OCI-LY1 (cell line): Measurements from ENCODE around the gene ECSIT.

Experiments
- H2AFZ ChIP-seq: fragments of 200-600 bp; sonication (generic), shearing (Covaris generic); 2 replicates; pipeline ENCODE4 v1.6.0; 2014; ENCODE audit warnings: antibody characterized with exemption, mild to moderate bottlenecking, low read length
- H3F3A ChIP-seq: fragments of 200-600 bp; sonication (generic), shearing (Covaris generic); 2 replicates; pipeline ENCODE4 v1.6.0; 2014; ENCODE audit warnings: mild to moderate bottlenecking, antibody characterized with exemption, low read length, moderate library complexity; ENCODE audit not compliant: insufficient read depth
- H3K27ac ChIP-seq: fragments of 200-600 bp; sonication (generic); 2 replicates; pipeline ENCODE4 v1.5.1; 2014; ENCODE audit warnings: low read length, mixed run types, mild to moderate bottlenecking, low read depth; ENCODE audit not compliant: poor library complexity, severe bottlenecking
- H3K27me3 ChIP-seq: fragments of 200-600 bp; sonication (generic); 2 replicates; pipeline ENCODE4 v1.6.0; 2014; ENCODE audit warnings: antibody characterized with exemption, mild to moderate bottlenecking, low read length, moderate library complexity; ENCODE audit not compliant: insufficient read depth
- H3K36me3 ChIP-seq: fragments of 200-600 bp; sonication (generic); 2 replicates; pipeline ENCODE4 v1.6.1; 2014; ENCODE audit warnings: mild to moderate bottlenecking, antibody characterized with exemption, low read length, moderate library complexity, mixed read lengths; ENCODE audit not compliant: insufficient read depth
- H3K4me1 ChIP-seq: fragments of 200-600 bp; sonication (generic); 2 replicates; pipeline ENCODE4 v1.5.1; 2014; ENCODE audit warnings: mild to moderate bottlenecking, low read length, moderate library complexity; ENCODE audit not compliant: insufficient read depth, severe bottlenecking
- H3K4me2 ChIP-seq: fragments of 200-600 bp; sonication (generic), shearing (Covaris generic); 2 replicates; pipeline ENCODE4 v1.6.1; 2014; ENCODE audit warnings: low read length
- H3K4me3 ChIP-seq: fragments of 200-600 bp; sonication (generic); 2 replicates; pipeline ENCODE4 v1.5.1; 2014; ENCODE audit warnings: low read length, low read depth, mild to moderate bottlenecking, mixed read lengths; ENCODE audit not compliant: poor library complexity, severe bottlenecking
- H3K79me2 ChIP-seq: fragments of 200-600 bp; shearing (Covaris generic); 2 replicates; pipeline ENCODE4 v1.6.1; 2016; ENCODE audit warnings: mixed run types, low read length, mixed read lengths; ENCODE audit not compliant: insufficient read depth
- H3K9ac ChIP-seq: fragments of 200-600 bp; sonication (generic), shearing (Covaris generic); 2 replicates; pipeline ENCODE4 v1.6.1; 2014; ENCODE audit warnings: mild to moderate bottlenecking, low read length, mixed read lengths
- H3K9me2 ChIP-seq: fragments of 200-600 bp; sonication (generic), shearing (Covaris generic); 2 replicates; pipeline ENCODE4 v1.6.1; 2014; ENCODE audit warnings: low read depth, mild to moderate bottlenecking, low read length, mixed read lengths
- H3K9me3 ChIP-seq: fragments of 200-600 bp; shearing (Covaris generic); 2 replicates; pipeline ENCODE4 v1.6.1; 2014; ENCODE audit warnings: low read length, mixed read lengths
- H4K20me1 ChIP-seq: fragments of 200-600 bp; sonication (generic), shearing (Covaris generic); 2 replicates; pipeline ENCODE4 v1.6.0; 2016; ENCODE audit warnings: mild to moderate bottlenecking, low read length; ENCODE audit not compliant: insufficient read depth
- CTCF ChIP-seq: fragments of 200-600 bp; sonication (generic), shearing (Covaris generic); IDR thresholded peaks from 2 replicates; pipeline ENCODE4 v1.5.1; 2017; ENCODE audit warnings: mild to moderate bottlenecking, antibody characterized with exemption, low read length, moderate library complexity, mixed read lengths
- EZH2 ChIP-seq: fragments of 200-600 bp; sonication (generic), shearing (Covaris generic); IDR thresholded peaks from 2 replicates; pipeline ENCODE4 v1.8.0; 2017; ENCODE audit warnings: borderline replicate concordance, mixed run types, mild to moderate bottlenecking, antibody characterized with exemption, low read length, moderate library complexity, mixed read lengths

ECSIT gene

DNA sequence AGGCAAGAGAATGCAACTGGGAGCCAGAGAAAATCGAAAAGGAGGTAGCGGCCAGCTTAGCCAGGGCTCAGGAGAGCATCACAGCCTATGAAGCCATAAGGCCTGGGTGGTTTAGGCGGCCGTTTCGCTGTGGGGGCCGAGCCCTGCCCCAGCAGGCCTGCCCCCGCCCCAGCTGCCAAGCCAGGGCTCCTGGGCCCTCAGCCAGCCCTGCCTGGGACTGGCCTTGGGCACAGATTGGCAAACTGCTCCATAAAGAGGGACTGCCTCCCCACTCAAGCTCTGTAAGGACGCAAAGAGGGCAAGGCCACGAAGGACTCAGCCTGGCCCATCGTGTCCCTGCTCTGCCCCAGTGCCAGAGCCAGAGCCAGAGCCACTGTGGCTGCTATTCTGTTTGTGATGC is 33.5 kb downstream of the ECSIT start:
- Histone ChIP-seq H3K27me3 (no peaks in the 10 kb centered on the region), H3K27ac (no peak overlapping the region), H4K20me1 (no peaks in the 10 kb centered on the region), H3K4me1 (no peaks in the 10 kb centered on the region), H2AFZ (no peak overlapping the region), H3K9me3 (no peaks in the 10 kb centered on the region), H3K79me2 (no peaks in the 10 kb centered on the region), H3K4me3 (no peak overlapping the region), H3K4me2 (no peak overlapping the region), H3F3A (no peaks in the 10 kb centered on the region), H3K9ac (no peak overlapping the region), H3K36me3 (peaks cover 14% of the 10 kb centered on the region), H3K9me2 (no peaks in the 10 kb centered on the region)
- TF ChIP-seq CTCF (no peak), EZH2 (no peak)

- H3K4me3 ChIP-seq: no peak overlapping the region
- no peak overlapping the region for H3K4me2 ChIP-seq
- H3K27ac ChIP-seq: no peak overlapping the region
- no peaks in the 10 kb centered on the region for H3F3A ChIP-seq
- H3K36me3 ChIP-seq: peaks cover 18% of the 10 kb centered on the region
- TF ChIP-seq EZH2: no peak
- TF ChIP-seq CTCF: no peak
- no peaks in the 10 kb centered on the region for H3K4me1 ChIP-seq
- no peak overlapping the region for H3K9ac ChIP-seq
- H2AFZ ChIP-seq: no peak overlapping the region
- H4K20me1 ChIP-seq: no peaks in the 10 kb centered on the region
- H3K9me3 ChIP-seq: no peaks in the 10 kb centered on the region
- no peaks in the 10 kb centered on the region for H3K79me2 ChIP-seq
- H3K27me3 ChIP-seq: no peaks in the 10 kb centered on the region
- H3K9me2 ChIP-seq: no peaks in the 10 kb centered on the region
Measured at GRCh38 chr19:11494634-11495285, 34.2 kb downstream of the ECSIT start.

DNA sequence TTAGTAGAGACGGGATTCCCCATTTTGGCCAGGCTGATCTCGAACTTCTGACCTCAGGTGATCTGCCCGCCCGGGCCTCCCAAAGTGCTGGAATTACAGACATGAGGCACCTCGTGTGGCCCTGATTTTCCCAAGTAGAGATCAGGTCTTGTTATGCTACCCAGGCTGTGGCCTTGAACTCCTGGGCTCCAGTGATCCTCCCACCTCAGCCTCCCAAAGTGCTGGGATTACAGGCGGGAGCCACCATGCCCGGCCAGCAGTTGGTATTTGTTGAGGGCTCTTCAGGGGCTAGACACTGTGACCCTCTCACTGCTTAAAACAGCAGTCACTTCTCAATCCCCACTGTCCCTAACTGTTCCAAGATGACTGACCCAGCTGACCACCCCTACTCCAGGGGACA is 39.6 kb downstream of the ECSIT start:
- Histone ChIP-seq H3K9ac (no peak overlapping the region), H3K27ac (no peak overlapping the region), H3K4me3 (no peak overlapping the region), H4K20me1 (no peaks in the 10 kb centered on the region), H3K9me2 (no peaks in the 10 kb centered on the region), H3K4me2 (no peak overlapping the region), H3K79me2 (no peaks in the 10 kb centered on the region), H3F3A (no peaks in the 10 kb centered on the region), H3K9me3 (no peaks in the 10 kb centered on the region), H3K27me3 (no peaks in the 10 kb centered on the region), H3K4me1 (no peaks in the 10 kb centered on the region), H2AFZ (no peak overlapping the region), H3K36me3 (peaks cover 7% of the 10 kb centered on the region; the same call in 1 of the 2 replicates)
- TF ChIP-seq EZH2 (no peak), CTCF (no peak)
